ENCODE data around the gene MYO3B. TPM values are rescaled to one million over a fixed set of nuclear protein-coding genes. Genes with fewer than 3 reads are reported as not detected.

The MYO3B gene
- total RNA-seq, 1 experiment from 2014 or later = 0.63 TPM

DNA sequence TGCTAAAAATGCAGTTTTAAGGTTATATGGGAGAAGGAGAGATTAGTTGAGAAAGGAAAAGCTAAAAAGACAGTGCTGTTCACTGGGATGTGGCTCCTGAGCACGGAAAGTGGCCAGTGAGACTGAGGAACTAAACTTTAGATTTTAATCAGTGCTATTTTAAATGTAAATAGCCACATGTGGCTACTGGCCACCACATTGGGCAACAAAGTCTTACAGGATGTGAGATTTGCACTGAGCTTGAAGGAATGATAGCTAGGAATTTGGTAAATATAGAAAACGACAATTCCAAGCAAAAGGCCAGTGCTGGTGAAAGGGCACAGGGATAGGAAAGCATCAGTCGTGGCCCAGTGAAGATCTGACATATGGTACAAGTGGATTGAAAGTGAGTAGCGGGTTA lies 523.1 kb downstream of the MYO3B start:
- H2BK5ac ChIP-seq (ENCODE audit: insufficient read length, low read length) = no peak overlapping the region
- no peak overlapping the region for H2BK12ac ChIP-seq (ENCODE audit: insufficient read length, low read depth, low read length)
- H3K9ac ChIP-seq (ENCODE audit: extremely low read depth, insufficient read length, low read length) = no peak overlapping the region
- H3K27me3 ChIP-seq (ENCODE audit: insufficient read depth, low read length) = no peaks in the 10 kb centered on the region
- no peak overlapping the region for H3K4ac ChIP-seq (ENCODE audit: low read depth, low read length)
- H3K4me1 Mint-ChIP-seq = peaks cover 17 to 20% of the 10 kb centered on the region in 2 experiments
- H4K20me1 ChIP-seq (ENCODE audit: control insufficient read depth, insufficient read depth, insufficient read length) = no peaks in the 10 kb centered on the region
- H3K56ac ChIP-seq (ENCODE audit: insufficient read length, low read depth, low read length) = no peak overlapping the region
- H4K5ac ChIP-seq (ENCODE audit: insufficient read length, low read depth, low read length) = no peak overlapping the region
- H3K9me3 ChIP-seq (ENCODE audit: control insufficient read depth, low read depth, low read length) = peaks cover 7% of the 10 kb centered on the region
- H3K4me3 Mint-ChIP-seq = no peak overlapping the region
- no peak for DNase-seq
- no peak overlapping the region for H3K18ac ChIP-seq (ENCODE audit: insufficient read length, low read depth, low read length)
- no peaks in the 10 kb centered on the region for H3K79me1 ChIP-seq (ENCODE audit: insufficient read depth, low read depth, low read length, poor library complexity, severe bottlenecking)
- H3K27ac Mint-ChIP-seq = no peak overlapping the region
- WGBS (ENCODE audit: extremely low coverage, insufficient read length, low lambda C conversion rate) = no CpG with 5 or more reads among the region's 4 CpGs
- no peak overlapping the region for H2BK120ac ChIP-seq (ENCODE audit: low read depth, low read length, poor library complexity, severe bottlenecking)
- no peak overlapping the region for H3K27ac ChIP-seq (ENCODE audit: insufficient read length, low read depth, low read length)
- H3K9me3 Mint-ChIP-seq = peaks cover 5 to 13% of the 10 kb centered on the region in 2 experiments
- no peak overlapping the region for H2AK5ac ChIP-seq (ENCODE audit: insufficient read length, low read length)
- no peaks in the 10 kb centered on the region for H3K79me2 ChIP-seq (ENCODE audit: insufficient read depth, low read length)
- no peak overlapping the region for H2AFZ ChIP-seq (ENCODE audit: low read length)
- peaks cover 5 to 8% (median 5%) of the 10 kb centered on the region in 3 experiments for H3K36me3 Mint-ChIP-seq (ENCODE audit: insufficient read depth in 1 of 3, low read depth in 3 of 3)
- H3K23me2 ChIP-seq (ENCODE audit: insufficient read length, low read depth, low read length, poor library complexity, severe bottlenecking) = no peaks in the 10 kb centered on the region
- no peak overlapping the region for H3K4me2 ChIP-seq (ENCODE audit: insufficient read depth, insufficient read length, low read length)
- H3K14ac ChIP-seq (ENCODE audit: insufficient read depth, low read length) = no peak overlapping the region
- no peak overlapping the region for H2BK20ac ChIP-seq (ENCODE audit: low read depth, low read length, poor library complexity, severe bottlenecking)
- no peak overlapping the region for H3T11ph ChIP-seq (ENCODE audit: low read length)
- no peaks in the 10 kb centered on the region; the same call in 1 of the 2 replicates for H3K4me1 ChIP-seq (ENCODE audit: insufficient read depth, low read length)
- no peak overlapping the region for H4K91ac ChIP-seq (ENCODE audit: insufficient read length, low read depth, low read length)
- H4K8ac ChIP-seq (replicated peaks; ENCODE audit: insufficient read length, low read depth, low read length) = no peak overlapping the region
- H3K27me3 Mint-ChIP-seq (ENCODE audit: low read depth) = peaks cover 13% of the 10 kb centered on the region
- H2BK15ac ChIP-seq (ENCODE audit: low read depth, low read length) = no peak overlapping the region
- no peak overlapping the region for H3K23ac ChIP-seq (ENCODE audit: insufficient read length, low read depth, low read length)
- no peak for TF ChIP-seq CTCF (conservative IDR thresholded peaks at IDR 0.05)

Measured in H9 (cell line).